ENCODE results near the gene CDK5RAP1.

DNA sequence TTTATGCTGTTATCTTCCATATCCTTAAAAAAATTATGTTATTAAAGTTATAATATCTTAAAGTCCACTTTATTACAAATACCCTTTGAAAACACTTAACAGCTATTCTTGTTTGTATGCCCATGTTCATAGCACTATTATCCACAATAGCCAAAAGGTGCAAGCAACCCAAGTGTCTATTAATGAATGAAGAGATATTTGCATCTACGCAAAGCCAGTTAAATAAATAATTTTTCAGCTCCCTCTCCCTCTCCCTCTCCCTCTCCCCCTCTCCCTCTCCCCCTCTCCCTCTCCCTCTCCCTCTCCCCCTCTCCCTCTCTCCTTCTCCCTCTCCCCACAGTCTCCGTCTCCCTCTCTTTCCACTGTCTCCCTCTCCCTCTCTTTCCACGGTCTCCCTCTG lies 13.1 kb downstream of the CDK5RAP1 start:
- no peak for TF ChIP-seq POLR2A (IDR thresholded peaks at IDR 0.05; ENCODE audit: low read depth, low read length)
- TF ChIP-seq POLR2AphosphoS5 (IDR thresholded peaks at IDR 0.05; ENCODE audit: low read depth, low read length), result no peak
